H1 (cell line): ENCODE results near the gene IER5. TPM values are rescaled to one million over a fixed set of nuclear protein-coding genes. Genes with fewer than 3 reads are reported as not detected.

Source experiments
- CTCF ChIA-PET: fragments of 300-600 bp; sonication (Branson Sonifier 250); formaldehyde crosslinking; loops from one replicate; lab custom pipeline; 2021; ENCODE audit not compliant: partially characterized antibody; lab: Charles Lee
- POLR2A ChIA-PET: fragments of 300-600 bp; sonication (Branson Sonifier 250); formaldehyde crosslinking; loops from one replicate; lab custom pipeline; 2021; ENCODE audit warnings: inconsistent platforms; ENCODE audit not compliant: partially characterized antibody; lab: Charles Lee
- DNase-seq, 2 experiments: peaks; one replicate each; pipeline versions ENCODE4 v3.0.0 to v3.0.0-alpha.2; 2010 to 2022; ENCODE audit warnings: low spot score in 2 of 2, low read depth in 1 of 2, mixed read lengths in 1 of 2
- FAIRE-seq: peaks from 2 replicates; lab custom pipeline; 2011; peaks lifted over from hg19 to GRCh38; lab: Jason Lieb, UNC
- H2AFZ ChIP-seq: 2 replicates; pipeline ENCODE4 v1.8.1; 2012; ENCODE audit warnings: low read length, inconsistent platforms
- H2AK5ac ChIP-seq: 2 replicates; pipeline ENCODE4 v1.6.1; 2013; ENCODE audit warnings: low read depth, low read length
- H2BK120ac ChIP-seq: replicated peaks from 2 replicates; pipeline ENCODE3; 2013; ENCODE audit warnings: low read depth, low read length, inconsistent platforms
- H2BK12ac ChIP-seq: 2 replicates; pipeline ENCODE4 v1.6.1; 2013; ENCODE audit warnings: low read depth, low read length
- H2BK15ac ChIP-seq: 2 replicates; pipeline ENCODE4 v1.6.1; 2013; ENCODE audit warnings: low read length
- H2BK20ac ChIP-seq: 2 replicates; pipeline ENCODE4 v1.6.1; 2013; ENCODE audit warnings: low read length
- H2BK5ac ChIP-seq: 2 replicates; pipeline ENCODE4 v1.6.1; 2013; ENCODE audit warnings: low read depth, low read length
- H3K14ac ChIP-seq: 2 replicates; pipeline ENCODE4 v1.6.1; 2013; ENCODE audit warnings: inconsistent platforms; ENCODE audit not compliant: insufficient read length
- H3K18ac ChIP-seq: 2 replicates; pipeline ENCODE4 v1.6.1; 2013; ENCODE audit warnings: low read length; ENCODE audit errors: extremely low read depth
- H3K23ac ChIP-seq: 2 replicates; pipeline ENCODE4 v1.6.1; 2013; ENCODE audit warnings: inconsistent platforms; ENCODE audit not compliant: insufficient read length
- H3K23me2 ChIP-seq: 2 replicates; pipeline ENCODE4 v1.6.1; 2013; ENCODE audit warnings: low read depth, low read length
- H3K27ac ChIP-seq: 2 replicates; pipeline ENCODE4 v1.6.1; 2011; ENCODE audit warnings: low read depth, low read length, inconsistent platforms
- H3K27me3 ChIP-seq, 4 experiments: replicated peaks in 1 of 4; 1 replicate in 1 of 4; 2 replicates in 3 of 4; pipeline versions ENCODE4 v1.6.1 to v1.8.1; 2011 to 2013; ENCODE audit warnings: low read length in 3 of 4, mild to moderate bottlenecking in 3 of 4, inconsistent platforms in 2 of 4, mixed read lengths in 2 of 4, moderate library complexity in 1 of 4; ENCODE audit not compliant: control insufficient read depth in 3 of 4, insufficient read depth in 3 of 4; ENCODE audit errors: extremely low read depth in 1 of 4
- H3K36me3 ChIP-seq, 4 experiments: 2 replicates each; pipeline versions ENCODE4 v1.6.1 to v1.8.1; 2011 to 2013; ENCODE audit warnings: mild to moderate bottlenecking in 4 of 4, low read length in 3 of 4, moderate library complexity in 2 of 4, control low read depth in 1 of 4, inconsistent platforms in 1 of 4; ENCODE audit not compliant: insufficient read depth in 4 of 4, control insufficient read depth in 2 of 4
- H3K4ac ChIP-seq: replicated peaks from 2 replicates; pipeline ENCODE3; 2013; ENCODE audit warnings: low read length, low read depth, mixed read lengths, inconsistent platforms; ENCODE audit not compliant: insufficient read length
- H3K4me1 ChIP-seq, 4 experiments: replicated peaks in 1 of 4; 1 replicate in 1 of 4; 2 replicates in 3 of 4; pipeline versions ENCODE4 v1.6.1 to v1.8.1; 2011 to 2013; ENCODE audit warnings: low read length in 3 of 4, inconsistent platforms in 2 of 4, mixed read lengths in 1 of 4; ENCODE audit not compliant: insufficient read depth in 4 of 4, control insufficient read depth in 3 of 4
- H3K4me2 ChIP-seq, 2 experiments: 2 replicates each; pipeline versions ENCODE4 v1.6.1 to v1.8.1; 2011 to 2013; ENCODE audit warnings: low read depth in 2 of 2, low read length in 2 of 2, control low read depth in 1 of 2, inconsistent platforms in 1 of 2, mild to moderate bottlenecking in 1 of 2; ENCODE audit not compliant: insufficient read depth in 1 of 2
- H3K4me3 ChIP-seq, 4 experiments: fragments of 200-600, 300-600 bp in 1 of 4; sonication (generic), shearing (Covaris generic), sonication (Bioruptor Twin) in 1 of 4; 2 replicates each; pipeline versions ENCODE4 v1.5.1 to v1.8.1; 2011 to 2016; ENCODE audit warnings: low read length in 4 of 4, low read depth in 3 of 4, control low read depth in 2 of 4, inconsistent platforms in 2 of 4, mild to moderate bottlenecking in 2 of 4, mixed read lengths in 1 of 4, moderate library complexity in 1 of 4; ENCODE audit not compliant: insufficient read depth in 2 of 4; ENCODE audit errors: extremely low read depth in 1 of 4
- H3K56ac ChIP-seq: replicated peaks from 2 replicates; pipeline ENCODE3; 2013; ENCODE audit warnings: low read depth, mild to moderate bottlenecking, mixed read lengths, low read length, inconsistent platforms; ENCODE audit not compliant: insufficient read length
- H3K79me1 ChIP-seq: 2 replicates; pipeline ENCODE4 v1.6.1; 2013; ENCODE audit warnings: low read depth, low read length, control low read depth
- H3K79me2 ChIP-seq, 2 experiments: 2 replicates each; pipeline versions ENCODE4 v1.6.1 to v1.8.1; 2012 to 2013; ENCODE audit warnings: low read length in 2 of 2, mild to moderate bottlenecking in 2 of 2, inconsistent platforms in 1 of 2; ENCODE audit not compliant: insufficient read depth in 2 of 2, control insufficient read depth in 1 of 2
- H3K9ac ChIP-seq, 4 experiments: replicated peaks in 1 of 4; 1 replicate in 1 of 4; 2 replicates in 3 of 4; pipeline versions ENCODE4 v1.6.1 to v1.8.1; 2011 to 2013; ENCODE audit warnings: low read depth in 3 of 4, low read length in 3 of 4, control low read depth in 2 of 4, mild to moderate bottlenecking in 2 of 4, moderate library complexity in 2 of 4, inconsistent platforms in 1 of 4; ENCODE audit errors: extremely low read depth in 1 of 4
- H3K9me3 ChIP-seq, 2 experiments: 2 replicates each; pipeline versions ENCODE4 v1.6.1 to v1.8.1; 2012 to 2013; ENCODE audit warnings: mild to moderate bottlenecking in 2 of 2, moderate library complexity in 2 of 2, control low read depth in 1 of 2, inconsistent platforms in 1 of 2, low read depth in 1 of 2, low read length in 1 of 2, mixed read lengths in 1 of 2; ENCODE audit not compliant: insufficient read depth in 2 of 2
- H4K20me1 ChIP-seq, 2 experiments: replicated peaks in 1 of 2; 2 replicates each; pipeline versions ENCODE3 to v1.8.1; 2011 to 2013; ENCODE audit warnings: inconsistent platforms in 2 of 2, low read length in 2 of 2, mild to moderate bottlenecking in 1 of 2; ENCODE audit not compliant: insufficient read depth in 2 of 2, control insufficient read depth in 1 of 2
- H4K5ac ChIP-seq: 2 replicates; pipeline ENCODE4 v1.6.1; 2013; ENCODE audit warnings: low read length, low read depth, mixed read lengths, inconsistent platforms; ENCODE audit not compliant: insufficient read length
- H4K8ac ChIP-seq: 2 replicates; pipeline ENCODE4 v1.8.0; 2013; ENCODE audit warnings: mild to moderate bottlenecking, moderate library complexity, low read length, inconsistent platforms; ENCODE audit not compliant: insufficient read depth; ENCODE audit errors: extremely low read depth
- H4K91ac ChIP-seq: replicated peaks from 2 replicates; pipeline ENCODE3; 2013; ENCODE audit warnings: low read length, mixed read lengths, inconsistent platforms; ENCODE audit not compliant: insufficient read length
- CHD2 ChIP-seq: IDR thresholded peaks from 2 replicates; pipeline ENCODE4 v1.6.1; 2012; ENCODE audit warnings: low read length, improper control_type of control experiment
- CREB1 ChIP-seq: IDR thresholded peaks from 2 replicates; pipeline ENCODE4 v1.6.1; 2012; ENCODE audit warnings: inconsistent platforms
- EP300 ChIP-seq, 2 experiments: IDR thresholded peaks; 1 replicate in 1 of 2; 2 replicates in 1 of 2; pipeline ENCODE4 v1.6.1; 2011 to 2012; ENCODE audit warnings: low read depth in 2 of 2, low read length in 2 of 2, mild to moderate bottlenecking in 2 of 2, borderline replicate concordance in 1 of 2, inconsistent platforms in 1 of 2, moderate library complexity in 1 of 2
- FOSL1 ChIP-seq: IDR thresholded peaks from 2 replicates; pipeline ENCODE4 v1.6.1; 2011; ENCODE audit warnings: mild to moderate bottlenecking, low read depth, low read length, moderate library complexity; ENCODE audit not compliant: insufficient read depth
- HDAC6 ChIP-seq: IDR thresholded peaks from one replicate; pipeline ENCODE4 v1.7.1; 2012; ENCODE audit warnings: low read depth, mild to moderate bottlenecking, inconsistent platforms, low read length, moderate library complexity
- RBBP5 ChIP-seq: IDR thresholded peaks from 2 replicates; pipeline ENCODE4 v1.7.1; 2012; ENCODE audit warnings: low read depth, mild to moderate bottlenecking, inconsistent platforms, low read length, moderate library complexity, borderline replicate concordance
- SAP30 ChIP-seq: fragments of 300-600 bp; sonication (generic); IDR thresholded peaks from 2 replicates; pipeline ENCODE4 v1.7.1; 2012; ENCODE audit warnings: low read length, moderate library complexity, mild to moderate bottlenecking, inconsistent platforms; ENCODE audit not compliant: insufficient read depth, insufficient replicate concordance
- SP4 ChIP-seq: IDR thresholded peaks from 2 replicates; pipeline ENCODE4 v1.6.1; 2012; ENCODE audit warnings: low read length, inconsistent platforms
- SRF ChIP-seq: IDR thresholded peaks from 2 replicates; pipeline ENCODE4 v1.6.1; 2011; ENCODE audit warnings: mild to moderate bottlenecking, low read depth, low read length, moderate library complexity
- SUZ12 ChIP-seq: fragments of 200-600 bp; sonication (generic); IDR thresholded peaks from 2 replicates; pipeline ENCODE4 v1.6.1; 2012; ENCODE audit warnings: mild to moderate bottlenecking, inconsistent platforms, low read length, moderate library complexity, mixed read lengths
- TAF1 ChIP-seq: IDR thresholded peaks from 2 replicates; pipeline ENCODE4 v1.6.1; 2011; ENCODE audit warnings: mild to moderate bottlenecking, low read depth, low read length
- TEAD4 ChIP-seq: IDR thresholded peaks from 2 replicates; pipeline ENCODE4 v1.6.1; 2012; ENCODE audit warnings: low read depth, low read length, inconsistent platforms, mixed read lengths
- WGBS, 2 experiments: shearing (Covaris generic) in 1 of 2; methylation state at CpG; one replicate each; pipeline versions ENCODE4 v1.1.6 to v1.1.7; 2013 to 2015; ENCODE audit warnings: low lambda C conversion rate in 2 of 2, mixed read lengths in 2 of 2, inconsistent platforms in 1 of 2, low coverage in 1 of 2, missing lambda C conversion rate in 1 of 2; ENCODE audit not compliant: insufficient replicate concordance in 2 of 2, insufficient coverage in 1 of 2, insufficient read length in 1 of 2; ENCODE audit errors: extremely low coverage in 1 of 2, missing lambda C conversion rate in 1 of 2; 5-methylcytosine and 5-hydroxymethylcytosine counted together
- polyA plus RNA-seq, 7 experiments: library from polyadenylated mRNA; depleted of rRNA in 3 of 7; stranded (reverse) in 5 of 7; unstranded in 2 of 7; fragments of >200 nt in 5 of 7; fragments of 200-250 nt in 2 of 7; gene quantifications; 1 replicate in 5 of 7; 2 replicates in 1 of 7; 4 replicates in 1 of 7; pipeline versions ENCODE4 v1.2.1 to v1.2.3, GENCODE V29; 2011 to 2013; ENCODE audit warnings: missing spikeins in 2 of 7, mixed read lengths in 2 of 7
- total RNA-seq: library from RNA; stranded (reverse); fragmentation: NEBNext Ultra II Directional; extraction: Animal tissue kit (Norgen Biotek cat#: 25700); gene quantifications from 2 replicates; pipeline ENCODE4 v1.2.1, GENCODE V29; 2021
- TF ChIP-seq, protein P1 (sequence below): IDR thresholded peaks from 2 replicates; pipeline ENCODE4 v1.6.1; 2011; ENCODE audit warnings: low read length, improper control_type of control experiment

The IER5 gene
- total and polyA plus RNA-seq, 2 of the 8 experiments (the other 6 are each of a cell fraction or from before 2014, with no cell fraction given), result 3.5 to 7.7 TPM

DNA sequence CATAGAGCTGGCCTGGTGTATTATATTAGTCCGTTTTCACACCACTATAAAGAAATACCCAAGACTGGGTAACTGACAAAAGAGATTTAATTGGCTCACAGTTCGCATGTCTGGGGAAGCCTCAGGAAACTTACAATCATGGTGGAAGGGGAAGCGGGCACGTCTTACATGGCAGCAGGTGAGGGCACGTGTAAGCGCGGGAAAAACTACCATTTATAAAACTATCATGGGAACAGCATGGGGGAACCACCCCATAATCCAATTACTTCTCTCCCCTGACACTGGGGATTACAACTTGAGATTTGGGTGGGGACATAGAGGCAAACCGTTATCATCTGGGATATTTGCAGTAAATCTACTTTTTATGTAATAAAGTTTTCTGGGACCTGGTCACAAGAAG lies 6.8 kb downstream of the IER5 start:
- no peak overlapping the region for H2BK120ac ChIP-seq
- CTCF ChIA-PET, result interaction anchor here (1.1 to 12.3 kb wide), 5 partner anchors 9 to 46 kb away, joined by 3 to 115 read pairs (median 3); no protein-coding TSS in a partner anchor
- H3K9ac ChIP-seq, result no peak overlapping the region
- H2BK12ac ChIP-seq, result no peak overlapping the region
- no peak overlapping the region for H2BK15ac ChIP-seq
- no peak overlapping the region for H3K18ac ChIP-seq
- no peak for DNase-seq
- H4K5ac ChIP-seq, result no peak overlapping the region
- no peak overlapping the region for H3K56ac ChIP-seq
- H3K23ac ChIP-seq, result no peak overlapping the region
- H3K23me2 ChIP-seq, result peaks cover 2% of the 10 kb centered on the region
- POLR2A ChIA-PET, result interaction anchor here (0.9 to 14.2 kb wide), 4 partner anchors 6 to 72 kb away, joined by 3 to 253 read pairs (median 8); partner anchors contain the start of genes IER5 and STX6
- peaks cover 0 to 23% of the 10 kb centered on the region in 2 experiments; a peak in 2 of 4 replicates for H3K79me2 ChIP-seq
- H2AK5ac ChIP-seq, result no peak overlapping the region
- no peak overlapping the region for H2BK20ac ChIP-seq
- H3K4me3 ChIP-seq, result no peak overlapping the region
- H3K27ac ChIP-seq, result no peak overlapping the region
- FAIRE-seq, result no peak
- peaks cover 0 to 28% (median 13%) of the 10 kb centered on the region in 4 experiments; a peak in 5 of 7 replicates for H3K27me3 ChIP-seq
- H3K4ac ChIP-seq, result no peak overlapping the region
- no peak overlapping the region for H4K91ac ChIP-seq
- H3K36me3 ChIP-seq, result no peaks in the 10 kb centered on the region
- H3K79me1 ChIP-seq, result no peaks in the 10 kb centered on the region
- no peak overlapping the region for H3K4me2 ChIP-seq
- no peak overlapping the region for H2BK5ac ChIP-seq
- WGBS, 2 experiments, result 96% methylated on average over 8 of the region's 8 CpGs; no CpG with 5 or more reads in 1 of the 2 experiments
- H3K9me3 ChIP-seq, result no peaks in the 10 kb centered on the region
- peaks cover 11 to 32% (median 27%) of the 10 kb centered on the region in 4 experiments for H3K4me1 ChIP-seq
- H4K20me1 ChIP-seq, result peaks cover 16% of the 10 kb centered on the region in 2 experiments
- H4K8ac ChIP-seq, result no peak overlapping the region
- H2AFZ ChIP-seq, result no peak overlapping the region
- H3K14ac ChIP-seq, result no peak overlapping the region
- TF ChIP-seq EP300 (IDR thresholded peaks at IDR 0.05; ENCODE audit: borderline replicate concordance in 1 of 2, low read depth in 2 of 2, low read length in 2 of 2) (no peak), RBBP5 (no peak), TAF1 (no peak), SUZ12 (no peak), TEAD4 (no peak), SAP30 (no peak), SRF (no peak), SP4 (no peak), CHD2 (no peak), HDAC6 (no peak), CREB1 (no peak), FOSL1 (no peak)
- TF ChIP-seq, protein P1, sequence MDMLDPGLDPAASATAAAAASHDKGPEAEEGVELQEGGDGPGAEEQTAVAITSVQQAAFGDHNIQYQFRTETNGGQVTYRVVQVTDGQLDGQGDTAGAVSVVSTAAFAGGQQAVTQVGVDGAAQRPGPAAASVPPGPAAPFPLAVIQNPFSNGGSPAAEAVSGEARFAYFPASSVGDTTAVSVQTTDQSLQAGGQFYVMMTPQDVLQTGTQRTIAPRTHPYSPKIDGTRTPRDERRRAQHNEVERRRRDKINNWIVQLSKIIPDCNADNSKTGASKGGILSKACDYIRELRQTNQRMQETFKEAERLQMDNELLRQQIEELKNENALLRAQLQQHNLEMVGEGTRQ, result no peak
